GM12872 (cell line): ENCODE results near the gene CMPK2.

Experiments used
- TF ChIP-seq, protein P1 (sequence below): IDR thresholded peaks from 3 replicates; pipeline ENCODE4 v1.5.1; 2011; ENCODE audit warnings: low read depth, mild to moderate bottlenecking, low read length, moderate library complexity; ENCODE audit not compliant: insufficient read depth

The CMPK2 gene

GRCh38 chr2:6864231-6864754 lies 1.4 kb downstream of the CMPK2 start:
- TF ChIP-seq, protein P1, sequence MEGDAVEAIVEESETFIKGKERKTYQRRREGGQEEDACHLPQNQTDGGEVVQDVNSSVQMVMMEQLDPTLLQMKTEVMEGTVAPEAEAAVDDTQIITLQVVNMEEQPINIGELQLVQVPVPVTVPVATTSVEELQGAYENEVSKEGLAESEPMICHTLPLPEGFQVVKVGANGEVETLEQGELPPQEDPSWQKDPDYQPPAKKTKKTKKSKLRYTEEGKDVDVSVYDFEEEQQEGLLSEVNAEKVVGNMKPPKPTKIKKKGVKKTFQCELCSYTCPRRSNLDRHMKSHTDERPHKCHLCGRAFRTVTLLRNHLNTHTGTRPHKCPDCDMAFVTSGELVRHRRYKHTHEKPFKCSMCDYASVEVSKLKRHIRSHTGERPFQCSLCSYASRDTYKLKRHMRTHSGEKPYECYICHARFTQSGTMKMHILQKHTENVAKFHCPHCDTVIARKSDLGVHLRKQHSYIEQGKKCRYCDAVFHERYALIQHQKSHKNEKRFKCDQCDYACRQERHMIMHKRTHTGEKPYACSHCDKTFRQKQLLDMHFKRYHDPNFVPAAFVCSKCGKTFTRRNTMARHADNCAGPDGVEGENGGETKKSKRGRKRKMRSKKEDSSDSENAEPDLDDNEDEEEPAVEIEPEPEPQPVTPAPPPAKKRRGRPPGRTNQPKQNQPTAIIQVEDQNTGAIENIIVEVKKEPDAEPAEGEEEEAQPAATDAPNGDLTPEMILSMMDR: no peak

DNA sequence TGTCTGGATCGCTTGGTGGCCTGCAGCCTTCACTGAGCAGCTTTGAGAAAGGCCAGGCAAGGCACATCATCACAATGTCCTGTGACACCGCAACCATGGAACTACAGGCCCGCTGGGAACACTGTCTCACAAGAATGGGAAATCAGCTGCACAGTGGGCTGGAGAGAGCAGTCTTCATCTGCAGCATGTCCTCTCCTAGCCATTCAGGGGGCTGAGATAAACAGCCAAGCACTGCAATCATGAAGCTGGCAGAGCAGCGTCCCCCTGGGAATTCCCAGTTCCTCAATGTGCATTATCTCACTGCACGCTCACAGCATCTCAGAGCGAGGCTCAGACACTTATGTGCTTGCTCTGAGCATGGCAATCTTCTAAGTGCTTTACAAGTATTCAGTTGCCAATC lies 1.9 kb downstream of the CMPK2 start:
- TF ChIP-seq, protein P1: no peak

- TF ChIP-seq, protein P1: no peak
These were observed 5.4 kb downstream of the CMPK2 start for GRCh38 chr2:6860296-6860695.

DNA sequence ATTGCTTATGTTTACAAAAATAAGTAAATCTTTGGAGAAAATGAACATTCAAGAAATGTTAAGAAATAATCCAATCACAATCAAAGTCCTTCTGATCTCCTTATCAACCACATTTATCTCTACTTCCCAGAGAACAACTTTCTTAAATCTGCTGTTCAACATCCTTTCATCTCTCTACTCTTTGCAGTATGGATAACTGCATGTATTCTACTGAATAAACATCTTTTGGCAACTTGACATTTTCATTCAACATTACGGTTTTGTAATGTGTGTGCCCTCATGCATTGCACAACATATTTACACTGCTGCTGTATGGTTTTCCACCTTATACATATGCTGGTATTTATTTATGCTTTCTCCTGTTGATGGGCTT lies 9.2 kb downstream of the CMPK2 start:
- TF ChIP-seq, protein P1: no peak

GRCh38 chr2:6855860-6856547 lies 9.7 kb downstream of the CMPK2 start:
- TF ChIP-seq, protein P1: no peak

- TF ChIP-seq, protein P1: no peak
These were observed 11.3 kb downstream of the CMPK2 start for GRCh38 chr2:6854416-6854815.

DNA sequence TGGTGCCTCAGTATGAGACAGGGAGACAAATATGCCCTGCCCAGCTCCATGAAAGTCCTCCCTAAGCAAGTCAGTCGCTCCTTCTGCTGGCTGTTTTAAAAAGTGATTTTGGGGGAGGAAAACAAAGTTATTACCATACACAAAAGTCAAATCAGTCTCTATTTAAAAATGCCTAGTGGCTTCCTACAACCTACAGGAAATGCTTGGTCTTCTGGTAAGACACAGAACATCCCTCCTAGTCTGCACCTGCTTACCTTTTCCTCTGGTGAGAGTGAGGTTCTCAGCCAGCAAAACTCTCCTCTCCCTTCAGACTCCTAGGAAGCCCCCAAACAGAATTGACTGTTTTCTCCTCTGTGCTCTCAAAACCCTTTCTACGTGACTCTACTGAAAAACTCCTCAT lies 13.5 kb downstream of the CMPK2 start:
- TF ChIP-seq, protein P1: no peak
